Activated T-helper 1 cell treated with anti-CD3 and anti-CD28 coated beads, Interleukin-2, amount 50 U/mL, for 16 hours (primary cell): Measurements from ENCODE around the gene PARPBP.
"Not testable (repeated sequence)": the region's sequence is repeated elsewhere in the genome, so short reads cannot be mapped to it uniquely, and the experiment has no call there.

ENCODE experiments used
- DNase-seq, 2 donors: peaks; one replicate each; pipeline ENCODE4 v3.0.0-alpha.2; 2020; ENCODE audit warnings: low read depth in 1 of 2, low spot score in 1 of 2

The PARPBP gene

GRCh38 chr12:102147062-102147587, 27.1 kb downstream of the PARPBP start:
- not testable (repeated sequence) for DNase-seq

GRCh38 chr12:102155206-102155605, 35.2 kb downstream of the PARPBP start:
- DNase-seq: not testable (repeated sequence)

GRCh38 chr12:102163383-102163782, 43.4 kb downstream of the PARPBP start:
- no peak for DNase-seq

DNA sequence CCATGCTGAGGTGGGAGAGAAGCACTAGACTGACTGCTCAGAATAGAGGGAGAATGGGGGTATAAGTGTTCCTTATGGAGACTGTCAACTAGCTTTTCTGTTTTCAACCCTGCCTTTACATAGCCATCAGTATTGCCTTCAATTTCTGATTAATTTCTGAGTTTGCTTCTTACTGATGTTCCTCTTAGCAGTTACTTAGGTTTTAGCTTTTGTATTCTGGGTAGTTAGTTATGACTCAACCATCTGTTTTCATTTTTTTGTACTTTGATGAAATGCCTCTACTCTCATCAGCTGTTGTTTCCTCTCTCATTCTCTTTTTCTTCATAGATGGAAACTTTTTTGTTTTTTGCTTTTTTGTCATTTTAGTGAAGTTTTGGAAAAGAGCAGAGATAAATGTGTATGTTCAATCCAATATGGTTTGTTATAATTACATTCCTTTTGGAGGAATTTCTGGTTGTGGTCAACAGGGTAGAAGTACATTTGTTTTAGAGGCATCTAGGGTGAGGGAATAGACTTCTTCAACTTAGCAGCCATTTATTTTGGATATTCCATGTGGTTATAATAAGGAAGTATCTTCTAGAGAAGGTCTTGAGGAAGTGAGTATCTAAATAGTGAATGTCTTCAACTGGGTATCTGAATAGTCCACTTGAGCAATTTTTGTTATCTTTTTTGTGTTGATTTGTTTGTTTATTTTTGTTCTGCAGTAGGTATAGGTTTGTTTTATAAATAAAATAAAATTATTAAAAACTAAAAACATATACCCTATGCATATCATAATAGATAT, 48.0 kb downstream of the PARPBP start:
- DNase-seq: no peak

- DNase-seq: no peak
Measured at GRCh38 chr12:102169922-102170621, 50.1 kb downstream of the PARPBP start.

DNA sequence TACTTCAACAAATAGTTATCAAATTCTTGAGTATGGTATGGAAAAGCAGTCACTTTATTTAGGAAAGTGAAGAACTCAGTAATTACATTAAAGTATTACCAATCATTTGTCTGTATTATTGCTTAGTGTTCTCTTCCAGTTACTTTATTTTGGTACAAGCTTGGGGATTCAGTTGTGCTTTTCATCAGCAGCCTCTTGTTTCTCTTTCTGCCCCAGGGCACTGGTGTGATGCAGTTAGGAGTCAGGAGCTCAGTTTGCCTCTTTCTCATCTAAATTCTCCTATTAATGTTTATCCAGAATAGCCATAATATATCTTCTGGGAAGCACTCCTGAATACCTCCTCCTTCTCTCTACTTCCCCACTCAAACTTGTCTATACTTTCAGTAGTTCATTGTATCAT, 52.0 kb downstream of the PARPBP start:
- no peak for DNase-seq

GRCh38 chr12:102172436-102172835, 52.5 kb downstream of the PARPBP start:
- DNase-seq: no peak

DNA sequence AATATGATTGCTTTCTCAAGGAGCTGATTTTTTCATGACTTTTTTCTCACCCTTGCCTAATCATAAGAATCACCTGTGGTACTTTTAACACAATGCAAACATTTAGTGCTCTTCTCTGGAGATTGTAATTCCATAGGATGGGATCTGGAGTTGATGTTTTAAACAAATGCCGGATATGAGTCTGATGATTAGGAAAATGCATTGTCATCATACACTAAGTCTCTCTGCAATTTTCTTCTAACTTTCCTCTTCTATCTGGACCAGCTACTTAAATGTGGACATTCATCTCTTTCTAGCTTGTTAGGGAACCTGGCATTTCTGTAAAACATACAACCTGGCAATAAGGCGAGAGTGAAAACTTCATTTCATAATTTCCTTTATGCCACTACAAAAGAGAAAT, 54.1 kb downstream of the PARPBP start:
- no peak for DNase-seq

DNA sequence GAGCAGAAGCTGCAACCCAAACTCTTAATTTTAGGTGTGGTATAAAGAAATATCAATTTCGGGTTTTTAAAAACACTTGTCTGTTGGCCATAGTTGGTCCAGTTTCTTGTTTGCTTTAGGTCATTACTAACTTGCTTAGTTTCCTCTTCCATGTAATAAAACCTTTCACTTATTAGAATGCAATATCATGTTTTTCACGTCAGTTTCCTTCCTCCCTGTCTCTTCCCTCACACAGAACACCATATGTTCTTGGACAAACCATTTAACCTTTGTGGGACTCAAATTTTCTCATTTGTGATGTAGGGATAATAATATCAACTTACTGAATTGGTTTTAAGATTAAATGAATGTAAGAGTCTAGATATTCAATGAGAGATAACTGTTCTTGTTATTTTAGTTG, 54.8 kb downstream of the PARPBP start:
- DNase-seq: no peak

- no peak for DNase-seq
Measured at GRCh38 chr12:102182635-102183034, 62.7 kb downstream of the PARPBP start.

GRCh38 chr12:102195826-102196225, 75.8 kb downstream of the PARPBP start:
- DNase-seq: no peak

GRCh38 chr12:102197789-102198188, 77.8 kb downstream of the PARPBP start, which contains the start of gene PMCH:
TSS of gene PMCH (minus strand) at chr12:102197833. CDS start at chr12:102197770, 63 bp downstream.
- DNase-seq: no peak

DNA sequence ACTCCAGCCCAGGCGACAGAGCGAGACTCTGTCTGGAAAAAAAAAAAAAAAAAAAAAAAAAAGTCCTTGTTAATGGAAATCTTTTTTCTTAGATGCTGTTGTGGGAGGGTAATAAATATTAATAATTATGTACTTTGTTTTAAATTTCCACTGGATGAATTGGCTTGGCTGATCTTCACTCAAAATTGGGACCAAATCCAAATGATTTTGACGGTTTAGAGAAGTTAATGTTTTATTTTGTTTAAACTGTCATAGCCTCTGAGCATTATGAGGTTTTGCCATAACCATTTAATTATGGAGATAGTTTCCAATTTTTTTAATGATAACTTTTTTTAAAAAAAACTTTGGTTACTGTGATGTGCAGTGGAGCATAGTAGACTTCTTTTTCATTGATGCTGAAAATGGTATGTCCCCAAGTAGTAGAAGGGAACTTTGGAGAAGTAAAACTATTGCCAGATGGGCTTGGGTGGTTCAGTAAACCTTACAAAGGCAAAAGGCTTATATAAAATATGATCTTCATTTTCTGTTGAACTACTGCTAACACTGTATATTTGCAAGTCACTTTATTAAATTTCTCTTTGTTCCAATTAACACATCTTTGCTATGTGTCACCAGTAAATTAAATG, 81.6 kb downstream of the PARPBP start:
- DNase-seq: no peak

- no peak for DNase-seq
Measured at GRCh38 chr12:102202556-102202955, 82.6 kb downstream of the PARPBP start.

- DNase-seq: no peak
Measured at GRCh38 chr12:102204025-102204424, 84.0 kb downstream of the PARPBP start.

GRCh38 chr12:102215992-102216691, 96.2 kb downstream of the PARPBP start:
- DNase-seq: no peak

- DNase-seq: no peak
Measured at GRCh38 chr12:102220736-102221135, 100.8 kb downstream of the PARPBP start.

GRCh38 chr12:102227954-102228353, 108.0 kb downstream of the PARPBP start:
- no peak for DNase-seq

- DNase-seq: no peak
Measured at GRCh38 chr12:102232036-102232435, 112.1 kb downstream of the PARPBP start.

GRCh38 chr12:102232446-102232845, 112.5 kb downstream of the PARPBP start:
- DNase-seq: no peak

GRCh38 chr12:102234599-102234998, 114.6 kb downstream of the PARPBP start:
- no peak for DNase-seq
